ENCODE measurements around the gene ITK.
A peak's percentile ranks its signal among the peaks of the same experiment; 100 is the strongest.

ITK gene

GRCh38 chr5:157263496-157264090 lies 83.0 kb downstream of the ITK start:
- H3K9me3 ChIP-seq (ENCODE audit: severe bottlenecking), result no peaks in the 10 kb centered on the region
- H3K27me3 ChIP-seq (ENCODE audit: insufficient read depth, low read depth, severe bottlenecking), result no peaks in the 10 kb centered on the region
- H3K27ac ChIP-seq, result no peak overlapping the region
- no peak overlapping the region for H3K4me3 ChIP-seq (ENCODE audit: low read depth, low read length)
- no peaks in the 10 kb centered on the region for H3K36me3 ChIP-seq
- DNase-seq, result no peak
- TF ChIP-seq CTCF (IDR thresholded peaks at IDR 0.05; ENCODE audit: low read depth, low read length), result 0 out of 2 replicates have a peak, but pooled peaks have one; percentile 1

- H3K27me3 ChIP-seq (ENCODE audit: insufficient read depth, low read depth, severe bottlenecking), result no peaks in the 10 kb centered on the region
- no peaks in the 10 kb centered on the region for H3K9me3 ChIP-seq (ENCODE audit: severe bottlenecking)
- peak within 1 kb of the TSS; percentile 66 for H3K27ac ChIP-seq
- H3K36me3 ChIP-seq, result peaks cover 1% of the 10 kb centered on the region; the same call in 1 of the 2 replicates
- no peak for TF ChIP-seq CTCF (IDR thresholded peaks at IDR 0.05; ENCODE audit: low read depth, low read length)
- peak within 1 kb of the TSS; percentile 71 for H3K4me3 ChIP-seq (ENCODE audit: low read depth, low read length)
- DNase-seq, result peak; percentile 63
Measured at GRCh38 chr5:157265714-157266285, 85.2 kb downstream of the ITK start, which contains the start of gene CYFIP2. Gene CYFIP2, plus strand, starts transcription at chr5:157266123. Its CDS starts 19,239 bp downstream, at chr5:157285362.

GRCh38 chr5:157266286-157267007 lies 85.8 kb downstream of the ITK start:
- peak; percentile 52 for DNase-seq
- Histone ChIP-seq H3K4me3 (ENCODE audit: low read depth, low read length) (peak overlapping the region; percentile 71), H3K36me3 (peaks cover 4% of the 10 kb centered on the region; the same call in 1 of the 2 replicates), H3K27me3 (ENCODE audit: insufficient read depth, low read depth, severe bottlenecking) (no peaks in the 10 kb centered on the region), H3K27ac (peak overlapping the region; percentile 66), H3K9me3 (ENCODE audit: severe bottlenecking) (no peaks in the 10 kb centered on the region)
- peak; percentile 25; the same call in 1 of the 2 replicates for TF ChIP-seq CTCF (IDR thresholded peaks at IDR 0.05; ENCODE audit: low read depth, low read length)

- Histone ChIP-seq H3K4me3 (ENCODE audit: low read depth, low read length) (peak overlapping the region; percentile 71), H3K36me3 (peaks cover 9% of the 10 kb centered on the region; the same call in 1 of the 2 replicates), H3K27me3 (ENCODE audit: insufficient read depth, low read depth, severe bottlenecking) (no peaks in the 10 kb centered on the region), H3K9me3 (ENCODE audit: severe bottlenecking) (no peaks in the 10 kb centered on the region), H3K27ac (no peak overlapping the region)
- TF ChIP-seq CTCF (IDR thresholded peaks at IDR 0.05; ENCODE audit: low read depth, low read length), result no peak
- DNase-seq, result no peak
Measured at GRCh38 chr5:157267025-157267424, 86.4 kb downstream of the ITK start.

GRCh38 chr5:157267761-157268480 lies 87.3 kb downstream of the ITK start:
- Histone ChIP-seq H3K27me3 (ENCODE audit: insufficient read depth, low read depth, severe bottlenecking) (no peaks in the 10 kb centered on the region), H3K27ac (peak overlapping the region; percentile 16), H3K36me3 (peaks cover 10% of the 10 kb centered on the region; the same call in 1 of the 2 replicates), H3K9me3 (ENCODE audit: severe bottlenecking) (no peaks in the 10 kb centered on the region), H3K4me3 (ENCODE audit: low read depth, low read length) (no peak overlapping the region)
- TF ChIP-seq CTCF (IDR thresholded peaks at IDR 0.05; ENCODE audit: low read depth, low read length), result peak; percentile 7; the same call in 1 of the 2 replicates
- DNase-seq, result peak; percentile 22
